Omental fat pad (tissue), 4 donors: Measurements from ENCODE around the gene HIC1. TPM values are rescaled to one million over a fixed set of nuclear protein-coding genes. Genes with fewer than 3 reads are reported as not detected.

Source experiments
- ATAC-seq: fragments of 150-250 bp; one replicate; pipeline ENCODE4 v1.9.1; 2016; ENCODE audit warnings: mild to moderate bottlenecking, moderate library complexity; ENCODE audit not compliant: low FRiP score
- DNase-seq: peaks from one replicate; pipeline ENCODE4 v3.0.0-alpha.2; 2019; ENCODE audit warnings: low spot score
- CTCF ChIP-seq, 3 donors: fragments of 450-650 bp; IDR thresholded peaks; one replicate each; pipeline ENCODE4 v1.5.1; 2016 to 2017; ENCODE audit warnings: antibody characterized with exemption in 3 of 3, mild to moderate bottlenecking in 3 of 3, moderate library complexity in 2 of 3
- total RNA-seq, 4 donors: library from RNA; depleted of rRNA; stranded (reverse); fragments of >200 nt; gene quantifications; one replicate each; pipeline ENCODE4 v1.1.0, GENCODE V29; 2016

HIC1 gene
- total RNA-seq, 4 donors from 2014 or later = 9.9 to 63.8 (median 37.3) TPM

- no peak for ATAC-seq
- no peak for DNase-seq
- no peak for TF ChIP-seq CTCF (IDR thresholded peaks at IDR 0.05)
These were observed 32.8 kb downstream of the HIC1 start for GRCh38 chr17:2087597-2088211.

GRCh38 chr17:2089021-2089422 lies 34.1 kb downstream of the HIC1 start:
- TF ChIP-seq CTCF (IDR thresholded peaks at IDR 0.05) = no peak
- DNase-seq = no peak
- no peak for ATAC-seq

GRCh38 chr17:2090210-2090641 lies 35.3 kb downstream of the HIC1 start:
- DNase-seq (no peak), ATAC-seq (no peak)
- TF ChIP-seq CTCF (IDR thresholded peaks at IDR 0.05) = no peak

- peak; percentile 62 for ATAC-seq
- no peak for TF ChIP-seq CTCF (IDR thresholded peaks at IDR 0.05)
- no peak for DNase-seq
These were observed 36.1 kb downstream of the HIC1 start for GRCh38 chr17:2090804-2091534.

GRCh38 chr17:2092253-2092652 lies 37.4 kb downstream of the HIC1 start:
- ATAC-seq = no peak
- no peak for DNase-seq
- TF ChIP-seq CTCF (IDR thresholded peaks at IDR 0.05) = no peak

GRCh38 chr17:2093349-2093748 lies 38.4 kb downstream of the HIC1 start:
- no peak for ATAC-seq
- no peak for TF ChIP-seq CTCF (IDR thresholded peaks at IDR 0.05)
- DNase-seq = no peak
